Measurements from ENCODE around the gene CD28. TPM values are rescaled to one million over a fixed set of nuclear protein-coding genes. Genes with fewer than 3 reads are reported as not detected.

The CD28 gene
- polyA plus RNA-seq, 2 of the 4 experiments (the other 2 are of a cell fraction), result not detected

- TF ChIP-seq FOXS1 (CRISPR knock-in tag; IDR thresholded peaks at IDR 0.05) (no peak), KDM1A (IDR thresholded peaks at IDR 0.05; ENCODE audit: low read depth) (no peak), HOXB13 (CRISPR knock-in tag; IDR thresholded peaks at IDR 0.05; ENCODE audit: low read depth) (no peak), CHD2 (IDR thresholded peaks at IDR 0.05; ENCODE audit: low read length, partially characterized antibody) (no peak), RCOR1 (IDR thresholded peaks at IDR 0.05; ENCODE audit: low read depth, low read length) (no peak), CEBPB (IDR thresholded peaks at IDR 0.05) (no peak)
Observed at GRCh38 chr2:203722411-203722810, 16.0 kb downstream of the CD28 start (continued).

GRCh38 chr2:203728321-203728720 is 21.9 kb downstream of the CD28 start:
- Histone ChIP-seq H3K27ac (no peak overlapping the region), H3K4me3 (no peak overlapping the region), H3K9me3 (no peaks in the 10 kb centered on the region), H3K4me2 (no peak overlapping the region), H3K4me1 (no peaks in the 10 kb centered on the region)
- no peak for FAIRE-seq
- DNase-seq (ENCODE audit: low read depth in 1 of 2, low spot score in 1 of 2), result no peak
- TF ChIP-seq ESRRA (IDR thresholded peaks at IDR 0.05; ENCODE audit: borderline replicate concordance, low read length) (no peak), NPAS2 (CRISPR knock-in tag; IDR thresholded peaks at IDR 0.05; ENCODE audit: borderline replicate concordance) (no peak), PHF8 (IDR thresholded peaks at IDR 0.05; ENCODE audit: borderline replicate concordance, low read depth) (no peak), HOXB5 (CRISPR knock-in tag; IDR thresholded peaks at IDR 0.05) (no peak), HDAC2 (IDR thresholded peaks at IDR 0.05) (no peak), FOSB (CRISPR knock-in tag; IDR thresholded peaks at IDR 0.05) (no peak), CBX2 (IDR thresholded peaks at IDR 0.05; ENCODE audit: borderline replicate concordance, low read depth) (no peak), CHD4 (IDR thresholded peaks at IDR 0.05; ENCODE audit: borderline replicate concordance) (no peak), PBX3 (IDR thresholded peaks at IDR 0.05) (no peak), RCOR1 (IDR thresholded peaks at IDR 0.05; ENCODE audit: low read depth, low read length) (no peak), POLR2AphosphoS2 (conservative IDR thresholded peaks at IDR 0.05; ENCODE audit: low read length) (no peak), JUNB (IDR thresholded peaks at IDR 0.05) (no peak), ZC3H11A (IDR thresholded peaks at IDR 0.05) (no peak)
- ATAC-seq, result no peak
- ChIA-PET POLR2A (no interaction called here), CTCF (interaction anchor here (0.7 to 1.0 kb wide), 2 partner anchors 30 to 119 kb away, joined by 3 to 4 read pairs; no protein-coding TSS in a partner anchor)

GRCh38 chr2:203730076-203730729 is 23.8 kb downstream of the CD28 start:
- FAIRE-seq, result no peak
- H3K4me2 ChIP-seq, result no peak overlapping the region
- WGBS (ENCODE audit: missing lambda C conversion rate), result 86% methylated on average over 4 of the region's 4 CpGs
- ATAC-seq, result no peak
- DNase-seq (ENCODE audit: low read depth in 1 of 2, low spot score in 1 of 2), result no peak
- no peak for TF ChIP-seq ZFP36 (IDR thresholded peaks at IDR 0.05; ENCODE audit: borderline replicate concordance, partially characterized antibody)
- no peak for TF ChIP-seq BHLHE40 (IDR thresholded peaks at IDR 0.05; ENCODE audit: low read depth, low read length)
- TF ChIP-seq RAD21 (conservative IDR thresholded peaks at IDR 0.05 in 1 of 2, IDR thresholded peaks at IDR 0.05 in 1 of 2), result no peak
- no peak for TF ChIP-seq JUN (IDR thresholded peaks at IDR 0.05)
- TF ChIP-seq RNF2 (IDR thresholded peaks at IDR 0.05; ENCODE audit: borderline replicate concordance, low read depth), result no peak
- H3K27ac ChIP-seq, result no peak overlapping the region
- no peak overlapping the region for H3K4me3 ChIP-seq
- no peaks in the 10 kb centered on the region for H3K4me1 ChIP-seq
- ChIA-PET CTCF (no interaction called here), POLR2A (no interaction called here)
- no peaks in the 10 kb centered on the region for H3K9me3 ChIP-seq

GRCh38 chr2:203730883-203731282 is 24.4 kb downstream of the CD28 start:
- H3K9me3 ChIP-seq, result no peaks in the 10 kb centered on the region
- H3K4me1 ChIP-seq, result no peaks in the 10 kb centered on the region
- no peak overlapping the region for H3K4me2 ChIP-seq
- ATAC-seq (no peak), DNase-seq (ENCODE audit: low read depth in 1 of 2, low spot score in 1 of 2) (no peak), FAIRE-seq (no peak)
- WGBS (ENCODE audit: missing lambda C conversion rate), result 81% methylated on average over 2 of the region's 2 CpGs
- POLR2A ChIA-PET, result no interaction called here
- no peak overlapping the region for H3K4me3 ChIP-seq
- no peak overlapping the region for H3K27ac ChIP-seq
- CTCF ChIA-PET, result interaction anchor here (0.6 to 2.5 kb wide), 3 partner anchors 10 to 461 kb away, joined by 4 to 7 read pairs (median 4); no protein-coding TSS in a partner anchor
- TF ChIP-seq FOSL2 (IDR thresholded peaks at IDR 0.05) (no peak), FOSL2 (CRISPR knock-in tag; IDR thresholded peaks at IDR 0.05) (no peak), SREBF2 (IDR thresholded peaks at IDR 0.05) (no peak), TFCP2L1 (CRISPR knock-in tag; IDR thresholded peaks at IDR 0.05) (no peak), HEYL (CRISPR knock-in tag; IDR thresholded peaks at IDR 0.05) (no peak), ZC3H11A (IDR thresholded peaks at IDR 0.05) (no peak), JUN (IDR thresholded peaks at IDR 0.05) (no peak), RAD21 (conservative IDR thresholded peaks at IDR 0.05 in 1 of 2, IDR thresholded peaks at IDR 0.05 in 1 of 2) (no peak), JUNB (IDR thresholded peaks at IDR 0.05) (no peak), MYC (IDR thresholded peaks at IDR 0.05; ENCODE audit: borderline replicate concordance, low read length) (no peak), CHD4 (IDR thresholded peaks at IDR 0.05; ENCODE audit: borderline replicate concordance) (no peak), NR3C1 (IDR thresholded peaks at IDR 0.05) (no peak), REST (IDR thresholded peaks at IDR 0.05) (no peak)
